IMR-90 (cell line): ENCODE results near the gene MIS18A. TPM values are rescaled to one million over a fixed set of nuclear protein-coding genes. Genes with fewer than 3 reads are reported as not detected.

Experiments used
- ATAC-seq: fragments of 200-7000 bp; cut with Tn5 transposase; 2 replicates; pipeline ENCODE4 v1.9.1; 2020; ENCODE audit warnings: low read depth, mild to moderate bottlenecking, moderate library complexity
- BruUV-seq: library from RNA; stranded (reverse); fragments of 400-500 nt; replicated peaks from 2 replicates; lab custom pipeline; 2021; lab: Mats Ljungman, UMichigan
- CTCF ChIA-PET: fragments of 300-600 bp; formaldehyde crosslinking; extraction: SDS; loops from one replicate; lab custom pipeline; 2021; ENCODE audit warnings: antibody characterized with exemption; lab: Yijun Ruan, JAX
- POLR2A ChIA-PET: fragments of 300-600 bp; sonication (Branson Sonifier 250); formaldehyde crosslinking; loops from one replicate; lab custom pipeline; 2022; ENCODE audit warnings: antibody characterized with exemption; ENCODE audit not compliant: unreplicated experiment; lab: Charles Lee
- DNase-seq: peaks from one replicate; pipeline ENCODE4 v3.0.0; 2013
- H2AFZ ChIP-seq: replicated peaks from 2 replicates; pipeline ENCODE3; 2013; ENCODE audit warnings: low read length, mild to moderate bottlenecking; ENCODE audit not compliant: poor library complexity
- H2AK5ac ChIP-seq: 2 replicates; pipeline ENCODE4 v1.6.1; 2013; ENCODE audit warnings: low read depth, low read length, inconsistent platforms
- H2AK9ac ChIP-seq: replicated peaks from 2 replicates; pipeline ENCODE3; 2013; ENCODE audit warnings: mild to moderate bottlenecking, low read depth, low read length, moderate library complexity; ENCODE audit not compliant: poor library complexity
- H2BK120ac ChIP-seq: 2 replicates; pipeline ENCODE4 v1.6.1; 2013; ENCODE audit warnings: low read depth, low read length, inconsistent platforms
- H2BK15ac ChIP-seq: 3 replicates; pipeline ENCODE4 v1.6.1; 2013; ENCODE audit warnings: low read depth, low read length, inconsistent platforms
- H2BK20ac ChIP-seq: 2 replicates; pipeline ENCODE4 v1.6.1; 2013; ENCODE audit warnings: low read depth, mild to moderate bottlenecking, inconsistent platforms, low read length, moderate library complexity
- H2BK5ac ChIP-seq: 2 replicates; pipeline ENCODE4 v1.6.1; 2013; ENCODE audit warnings: mild to moderate bottlenecking, low read depth, low read length, inconsistent platforms; ENCODE audit not compliant: poor library complexity, severe bottlenecking
- H3K14ac ChIP-seq: replicated peaks from 2 replicates; pipeline ENCODE4 v1.6.1; 2013; ENCODE audit warnings: low read depth, low read length, inconsistent platforms
- H3K18ac ChIP-seq: 2 replicates; pipeline ENCODE4 v1.6.1; 2013; ENCODE audit warnings: low read depth, low read length, control low read depth
- H3K23ac ChIP-seq: 2 replicates; pipeline ENCODE4 v1.6.1; 2013; ENCODE audit warnings: low read depth, low read length, inconsistent platforms
- H3K27ac ChIP-seq: 2 replicates; pipeline ENCODE4 v1.5.1; 2013; ENCODE audit warnings: mild to moderate bottlenecking, control low read depth, low read length; ENCODE audit not compliant: insufficient read depth
- H3K27me3 ChIP-seq: 2 replicates; pipeline ENCODE4 v1.6.1; 2013; ENCODE audit warnings: low read length; ENCODE audit not compliant: control insufficient read depth, insufficient read depth
- H3K36me3 ChIP-seq: 2 replicates; pipeline ENCODE4 v1.6.1; 2013; ENCODE audit warnings: low read length, mixed read lengths; ENCODE audit not compliant: control insufficient read depth, insufficient read depth
- H3K4ac ChIP-seq: 2 replicates; pipeline ENCODE4 v1.6.1; 2013; ENCODE audit warnings: low read depth, low read length, inconsistent platforms
- H3K4me1 ChIP-seq: 2 replicates; pipeline ENCODE4 v1.6.1; 2013; ENCODE audit warnings: low read length, mixed read lengths; ENCODE audit not compliant: control insufficient read depth, insufficient read depth
- H3K4me2 ChIP-seq: 2 replicates; pipeline ENCODE4 v1.6.1; 2013; ENCODE audit warnings: low read depth, mild to moderate bottlenecking, control low read depth, low read length, moderate library complexity
- H3K4me3 ChIP-seq: 2 replicates; pipeline ENCODE4 v1.5.1; 2013; ENCODE audit warnings: low read depth, mild to moderate bottlenecking, control low read depth, low read length, moderate library complexity; ENCODE audit not compliant: insufficient read depth
- H3K56ac ChIP-seq: 2 replicates; pipeline ENCODE4 v1.6.1; 2013; ENCODE audit warnings: low read length, inconsistent platforms; ENCODE audit not compliant: insufficient read depth; ENCODE audit errors: extremely low read depth
- H3K79me1 ChIP-seq, 2 experiments: 2 replicates each; pipeline ENCODE4 v1.6.1; 2013; ENCODE audit warnings: low read length in 2 of 2, inconsistent platforms in 1 of 2, low read depth in 1 of 2
- H3K9ac ChIP-seq: 2 replicates; pipeline ENCODE4 v1.6.1; 2013; ENCODE audit warnings: low read depth, low read length, control low read depth
- H3K9me1 ChIP-seq: 2 replicates; pipeline ENCODE4 v1.6.1; 2013; ENCODE audit warnings: low read length, inconsistent platforms; ENCODE audit not compliant: insufficient read depth
- H3K9me3 ChIP-seq: 2 replicates; pipeline ENCODE4 v1.6.1; 2013; ENCODE audit warnings: low read length; ENCODE audit not compliant: control insufficient read depth, insufficient read depth
- H4K20me1 ChIP-seq: 2 replicates; pipeline ENCODE4 v1.6.1; 2013; ENCODE audit warnings: low read length, inconsistent platforms; ENCODE audit not compliant: insufficient read depth
- H4K5ac ChIP-seq: 2 replicates; pipeline ENCODE4 v1.6.1; 2013; ENCODE audit warnings: mild to moderate bottlenecking, low read depth, low read length, control low read depth
- H4K8ac ChIP-seq, 2 experiments: 2 replicates each; pipeline ENCODE4 v1.6.1; 2013; ENCODE audit warnings: low read depth in 2 of 2, low read length in 2 of 2, control low read depth in 1 of 2, inconsistent platforms in 1 of 2
- H4K91ac ChIP-seq: 2 replicates; pipeline ENCODE4 v1.6.1; 2013; ENCODE audit warnings: low read depth, low read length, inconsistent platforms; ENCODE audit not compliant: insufficient read depth
- CEBPB ChIP-seq: IDR thresholded peaks from 2 replicates; pipeline ENCODE4 v1.6.1; 2012; ENCODE audit warnings: low read depth, low read length, improper control_type of control experiment
- ELK1 ChIP-seq: fragments of 150-350 bp; IDR thresholded peaks from 2 replicates; pipeline ENCODE4 v1.6.1; 2016; ENCODE audit warnings: low read depth, mild to moderate bottlenecking, low read length, moderate library complexity, borderline replicate concordance
- FOS ChIP-seq: fragments of 150-350 bp; IDR thresholded peaks from 2 replicates; pipeline ENCODE4 v1.6.1; 2016; ENCODE audit warnings: low read depth, low read length
- MAFK ChIP-seq: IDR thresholded peaks from 2 replicates; pipeline ENCODE4 v1.6.1; 2012; ENCODE audit warnings: low read depth, low read length, improper control_type of control experiment
- NFE2L2 ChIP-seq: fragments of 150-350 bp; IDR thresholded peaks from 2 replicates; pipeline ENCODE4 v1.6.1; 2016; ENCODE audit warnings: low read depth, mild to moderate bottlenecking, low read length
- POLR2A ChIP-seq: IDR thresholded peaks from 2 replicates; pipeline ENCODE4 v1.6.1; 2012; ENCODE audit warnings: mild to moderate bottlenecking, low read depth, low read length
- RCOR1 ChIP-seq: IDR thresholded peaks from 2 replicates; pipeline ENCODE4 v1.6.1; 2012; ENCODE audit warnings: mild to moderate bottlenecking, low read length, improper control_type of control experiment; ENCODE audit not compliant: insufficient replicate concordance
- USF2 ChIP-seq: fragments of 150-350 bp; IDR thresholded peaks from 2 replicates; pipeline ENCODE4 v1.6.1; 2017; ENCODE audit warnings: mild to moderate bottlenecking, antibody characterized with exemption, low read length, low read depth
- WGBS, 2 experiments: methylation state at CpG; one replicate each; pipeline versions ENCODE4 v1.1.5 to v1.1.7; 2013; ENCODE audit warnings: missing lambda C conversion rate in 2 of 2; ENCODE audit not compliant: insufficient read length in 1 of 2; ENCODE audit errors: extremely low coverage in 2 of 2; 5-methylcytosine and 5-hydroxymethylcytosine counted together
- dilution Hi-C: fragments of 300-500 bp; cut with HindIII; formaldehyde crosslinking; loops from one replicate; pipeline ENCODE4 v1.14.3; 2018; ENCODE audit warnings: low sequenced_read_pairs; ENCODE audit not compliant: unreplicated experiment
- in situ Hi-C: fragments of 300-500 bp; cut with MboI; formaldehyde crosslinking; loops from 3 replicates; pipeline ENCODE4 v1.14.3; 2019; ENCODE audit warnings: low sequenced_read_pairs, inconsistent platforms, mixed read lengths
- intact Hi-C: fragments of 100-400 bp; cut with micrococcal nuclease; formaldehyde crosslinking; loops from 2 replicates; pipeline ENCODE4 v1.10.0; 2022
- polyA plus RNA-seq, 3 experiments: library from polyadenylated mRNA; depleted of rRNA; stranded (reverse); fragments of >200 nt; gene quantifications; 2 replicates each; pipeline ENCODE4 v1.2.3, GENCODE V29; 2012; ENCODE audit warnings: low replicate concordance in 1 of 3
- total RNA-seq: library from RNA; depleted of rRNA; stranded (reverse); fragments of >200 nt; gene quantifications from 2 replicates; pipeline ENCODE4 v1.2.3, GENCODE V29; 2012

Gene MIS18A
- total and polyA plus RNA-seq, 2 of the 4 experiments (the other 2 are of a cell fraction) = 4.5 to 7.6 TPM

GRCh38 chr21:32317726-32318125, 38.9 kb upstream of the MIS18A start:
- Histone ChIP-seq H4K5ac (no peak overlapping the region), H3K18ac (no peak overlapping the region), H3K4ac (no peak overlapping the region), H3K9ac (no peak overlapping the region), H3K27me3 (no peaks in the 10 kb centered on the region), H3K4me2 (no peak overlapping the region), H3K14ac (no peak overlapping the region), H3K56ac (no peak overlapping the region), H3K23ac (no peak overlapping the region), H2AK9ac (no peak overlapping the region), H2AK5ac (no peak overlapping the region), H3K4me3 (no peak overlapping the region), H2BK5ac (no peak overlapping the region), H2BK20ac (no peak overlapping the region), H3K27ac (no peak overlapping the region), H3K36me3 (peaks cover 69% of the 10 kb centered on the region), H3K9me1 (peaks cover 3% of the 10 kb centered on the region; the same call in 1 of the 2 replicates), H2BK15ac (no peak overlapping the region), H4K91ac (no peak overlapping the region), H2AFZ (no peak overlapping the region), H3K4me1 (no peaks in the 10 kb centered on the region), H2BK120ac (no peak overlapping the region), H4K20me1 (no peaks in the 10 kb centered on the region; the same call in 1 of the 2 replicates), H3K79me1 (peaks cover under 1 to 3% of the 10 kb centered on the region in 2 experiments; a peak in 2 of 4 replicates), H3K9me3 (no peaks in the 10 kb centered on the region), H4K8ac (no peak overlapping the region)
- BruUV-seq = no TSS peak
- in situ Hi-C loops (no loop called here), intact Hi-C loops (no loop called here), dilution Hi-C loops (no loop called here)
- no peak for TF ChIP-seq RCOR1
- no peak for TF ChIP-seq MAFK
- no peak for TF ChIP-seq NFE2L2
- TF ChIP-seq FOS = no peak
- TF ChIP-seq ELK1 = no peak
- no peak for TF ChIP-seq USF2
- TF ChIP-seq CEBPB = no peak
- no peak for TF ChIP-seq POLR2A
- ATAC-seq = no peak
- WGBS, 2 experiments = 97% methylated on average over 4 of the region's 9 CpGs; no CpG with 5 or more reads in 1 of the 2 experiments
- ChIA-PET POLR2A (no interaction called here), CTCF (no interaction called here)
- no peak for DNase-seq
